ENCODE data around the gene MFSD11.
"Not testable (repeated sequence)": the region's sequence is repeated elsewhere in the genome, so short reads cannot be mapped to it uniquely, and the experiment has no call there.

GRCh38 chr17:76787866-76788265, 49.9 kb downstream of the MFSD11 start:
- TF ChIP-seq EZH2 (IDR thresholded peaks at IDR 0.05; ENCODE audit: borderline replicate concordance, insufficient read depth, low read length, poor library complexity, severe bottlenecking); CTCF (IDR thresholded peaks at IDR 0.05; ENCODE audit: poor library complexity, severe bottlenecking); POLR2AphosphoS5 (IDR thresholded peaks at IDR 0.05); RAD21 (conservative IDR thresholded peaks at IDR 0.05); TAF1 (IDR thresholded peaks at IDR 0.05; ENCODE audit: low read depth): not testable (repeated sequence)

All from neural cell (in vitro differentiated cells).